NCI-H226 (cell line): Measurements from ENCODE around the gene UTS2B.
"Not testable (repeated sequence)": the region's sequence is repeated elsewhere in the genome, so short reads cannot be mapped to it uniquely, and the experiment has no call there.

Experiments used
- DNase-seq: peaks from one replicate; pipeline ENCODE4 v3.0.0-alpha.2; 2015

UTS2B gene

DNA sequence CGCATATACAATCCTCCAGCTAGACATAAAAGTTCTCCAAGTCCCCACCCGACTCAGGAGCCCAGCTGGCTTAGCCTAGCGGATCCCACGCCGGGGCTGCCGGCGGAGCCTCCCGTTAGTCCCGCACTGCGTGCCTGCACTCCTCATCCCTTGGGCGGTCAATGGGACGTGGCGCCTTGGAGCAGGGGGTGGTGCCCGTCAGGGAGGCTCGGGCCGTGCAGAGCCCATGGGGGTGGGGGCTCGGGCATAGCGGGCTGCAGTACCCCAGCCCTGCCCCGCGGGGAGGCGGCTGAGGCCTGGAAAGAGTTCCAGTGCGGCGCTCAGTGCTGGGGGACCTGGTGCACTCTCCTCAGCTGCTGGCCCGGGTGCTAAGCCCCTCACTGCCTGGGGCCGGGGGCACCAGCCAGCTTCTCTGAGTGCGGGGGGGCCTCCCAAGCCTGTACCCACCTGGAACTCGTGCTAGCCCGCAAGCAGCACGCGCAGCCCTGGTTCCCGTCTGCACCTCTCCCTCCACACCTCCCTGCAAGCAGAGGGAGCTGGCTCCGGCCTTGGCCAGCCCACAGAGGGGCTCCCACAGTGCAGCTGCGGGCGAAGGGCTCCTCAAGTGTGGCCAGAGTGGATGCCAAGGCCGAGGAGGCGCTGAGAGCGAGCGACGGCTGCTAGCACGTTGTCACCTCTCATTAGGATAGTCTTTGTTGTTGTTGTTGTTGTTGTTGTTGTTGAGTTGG lies 13.3 kb downstream of the UTS2B start:
- no peak for DNase-seq

DNA sequence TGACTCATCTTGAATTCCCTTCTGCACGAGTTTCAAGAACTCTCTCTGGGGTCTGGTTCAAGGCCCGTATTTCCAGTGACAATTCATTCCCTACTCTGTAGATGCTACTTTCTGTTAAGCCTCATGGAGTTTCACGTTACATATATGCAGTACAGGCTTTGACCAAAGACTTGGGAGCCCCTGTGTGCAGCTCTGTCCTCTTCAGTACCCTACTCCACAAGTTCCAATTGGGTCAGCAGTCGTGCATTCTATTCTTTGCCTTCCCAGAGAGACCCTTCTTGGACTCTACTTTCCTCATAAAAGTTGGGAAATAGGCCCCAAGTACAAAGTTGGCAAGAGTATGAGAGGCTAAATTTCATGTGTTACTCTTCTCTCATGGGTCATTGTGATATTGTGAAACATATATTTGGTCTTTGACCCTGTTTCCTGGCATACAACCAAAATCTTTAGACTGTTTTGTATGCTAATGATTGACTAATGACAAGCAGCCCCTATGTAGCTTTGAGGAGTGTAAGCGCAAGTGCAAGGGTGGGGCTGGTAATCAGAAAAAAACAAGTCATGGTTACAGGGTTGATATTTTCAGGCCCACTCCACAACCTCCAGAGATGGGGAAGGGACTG lies 16.1 kb downstream of the UTS2B start:
- DNase-seq, result no peak

DNA sequence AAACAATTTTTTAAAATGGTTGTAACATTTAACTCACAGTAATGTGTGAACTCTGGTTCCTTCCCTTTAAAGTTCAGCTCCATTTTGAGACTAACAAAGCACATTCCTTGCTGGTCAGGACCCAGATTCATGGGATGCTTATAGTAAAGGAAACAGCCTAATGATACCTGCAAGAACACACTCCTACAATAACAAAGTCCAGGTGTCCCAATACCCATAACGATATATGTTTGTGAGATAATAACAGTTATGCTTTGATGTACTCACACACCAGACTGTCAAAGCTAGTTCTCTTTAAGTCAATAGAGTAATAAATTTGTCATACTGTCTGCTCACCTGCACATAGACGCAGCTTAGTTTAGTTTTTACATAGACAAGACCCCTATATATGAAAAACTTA lies 17.0 kb downstream of the UTS2B start:
- no peak for DNase-seq

DNA sequence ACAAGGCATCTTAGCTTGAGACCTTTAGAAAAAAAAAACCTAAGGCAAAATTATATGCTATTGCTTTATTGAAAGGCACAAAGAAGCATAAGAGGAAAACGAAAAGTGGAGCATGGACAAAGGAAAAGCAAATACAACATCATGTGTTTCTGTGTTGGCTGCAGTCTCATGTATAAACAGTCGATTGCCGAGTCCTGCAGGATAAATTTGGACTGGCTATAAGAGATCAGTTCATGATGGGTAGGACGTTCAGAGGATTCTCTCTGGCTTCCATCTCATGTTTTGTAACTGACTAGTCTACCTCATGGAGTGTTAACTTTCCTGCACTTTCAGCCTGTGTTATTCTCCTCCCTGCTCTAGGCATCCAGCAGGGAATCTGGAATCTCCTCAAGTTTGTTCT lies 23.0 kb downstream of the UTS2B start:
- DNase-seq, result no peak

DNA sequence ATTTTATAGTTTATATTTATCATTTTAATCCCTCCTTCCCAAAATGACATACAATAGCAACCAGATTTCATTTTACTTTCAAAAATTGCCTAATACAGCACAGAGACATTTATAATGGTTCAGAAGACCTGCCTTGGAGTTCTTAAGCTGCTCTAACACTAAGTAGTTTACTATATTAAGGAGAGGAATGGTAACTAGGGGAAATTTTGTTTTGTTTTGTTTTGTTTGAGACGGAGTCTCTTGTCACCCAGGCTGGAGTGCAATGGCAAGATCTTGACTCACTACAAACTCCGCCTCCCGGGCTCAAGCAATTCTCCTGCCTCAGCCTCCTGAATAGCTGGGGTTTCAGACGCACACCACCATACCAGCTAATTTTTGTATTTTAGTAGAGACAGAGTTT lies 23.9 kb downstream of the UTS2B start:
- no peak for DNase-seq

DNA sequence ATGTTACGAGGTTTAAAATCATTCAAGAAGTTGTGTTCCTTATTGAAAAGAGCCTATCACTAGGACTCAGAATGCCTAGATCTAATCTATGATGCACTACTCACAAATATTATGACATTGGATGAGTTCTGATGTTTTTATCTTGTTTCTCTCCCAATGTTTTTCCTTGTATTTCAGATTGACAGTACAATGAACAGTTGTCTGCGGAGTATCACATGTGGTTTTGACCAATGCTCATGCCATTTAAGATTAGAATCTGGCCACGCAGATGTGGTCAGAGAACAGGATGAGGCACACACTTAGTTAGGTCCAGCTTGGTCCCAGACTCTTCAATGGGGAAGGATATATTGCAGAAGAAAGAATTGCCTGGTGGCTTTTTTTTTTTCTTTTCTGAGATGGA lies 26.7 kb downstream of the UTS2B start:
- DNase-seq, result no peak

DNA sequence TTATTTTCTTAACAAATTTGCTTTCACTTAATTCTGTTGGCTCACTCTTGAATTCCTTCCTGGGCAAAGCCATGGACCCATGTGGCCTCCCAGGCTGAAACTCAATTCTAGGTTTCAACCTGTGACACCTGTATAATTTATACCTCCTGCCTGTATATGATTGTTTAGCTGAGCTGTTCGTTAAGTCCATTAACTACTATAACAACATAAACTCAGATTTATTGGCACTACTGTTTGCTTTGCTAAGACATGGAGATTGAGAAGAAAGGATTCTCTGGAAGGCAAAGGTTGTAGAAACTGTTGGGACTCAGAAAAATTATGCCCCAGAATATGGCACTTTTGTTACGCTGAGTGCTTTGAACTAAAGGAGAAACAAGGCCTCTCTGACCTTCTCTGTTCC lies 27.9 kb downstream of the UTS2B start:
- no peak for DNase-seq

DNA sequence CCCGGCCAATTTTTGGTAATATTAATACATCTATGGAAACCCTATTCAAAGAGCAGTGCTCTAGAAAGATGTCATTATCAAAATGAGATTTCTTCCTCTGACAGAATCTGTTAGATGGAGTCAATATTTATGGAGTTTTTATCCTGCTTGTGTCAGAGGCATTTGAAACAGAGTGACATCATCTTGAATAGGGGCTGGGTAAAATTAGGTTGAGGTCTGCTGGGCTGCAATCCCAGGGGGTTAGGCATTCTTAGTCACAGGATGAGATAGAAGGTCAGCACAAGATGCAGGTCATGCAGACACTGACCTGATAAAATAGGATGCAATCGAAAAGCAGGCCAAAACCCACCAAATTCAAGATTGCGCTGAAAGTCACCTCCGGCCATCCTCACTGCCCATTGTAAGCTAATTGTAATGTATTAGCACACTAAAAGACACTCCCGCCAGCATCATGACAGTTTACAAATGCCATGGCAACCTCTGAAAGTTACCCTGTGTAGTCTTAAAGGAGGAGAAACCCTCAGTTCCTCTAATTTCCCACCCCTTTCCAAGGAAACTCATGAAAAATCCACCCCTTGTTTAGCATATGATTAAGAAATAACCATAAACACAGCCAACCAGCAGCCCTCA lies 28.4 kb downstream of the UTS2B start:
- DNase-seq, result no peak

DNA sequence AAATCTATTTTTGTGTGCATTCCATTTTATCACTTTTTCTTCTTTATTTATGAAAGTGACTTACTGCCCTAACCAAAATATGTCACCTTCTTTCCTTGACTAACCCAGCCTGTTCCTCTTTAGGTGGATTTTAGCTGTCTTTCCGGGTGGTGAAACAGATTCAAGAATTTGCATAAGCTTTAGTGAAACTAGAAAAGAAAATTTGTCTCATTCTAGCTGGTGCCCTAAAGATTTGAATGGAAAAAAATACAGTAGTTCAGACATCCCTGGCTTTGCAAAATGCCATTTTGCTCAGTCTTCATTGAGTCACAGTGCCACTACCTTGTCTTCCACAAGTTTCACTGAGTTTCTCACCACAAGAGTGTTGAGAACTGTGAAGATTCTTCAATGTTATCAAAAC lies 29.3 kb downstream of the UTS2B start:
- no peak for DNase-seq

DNA sequence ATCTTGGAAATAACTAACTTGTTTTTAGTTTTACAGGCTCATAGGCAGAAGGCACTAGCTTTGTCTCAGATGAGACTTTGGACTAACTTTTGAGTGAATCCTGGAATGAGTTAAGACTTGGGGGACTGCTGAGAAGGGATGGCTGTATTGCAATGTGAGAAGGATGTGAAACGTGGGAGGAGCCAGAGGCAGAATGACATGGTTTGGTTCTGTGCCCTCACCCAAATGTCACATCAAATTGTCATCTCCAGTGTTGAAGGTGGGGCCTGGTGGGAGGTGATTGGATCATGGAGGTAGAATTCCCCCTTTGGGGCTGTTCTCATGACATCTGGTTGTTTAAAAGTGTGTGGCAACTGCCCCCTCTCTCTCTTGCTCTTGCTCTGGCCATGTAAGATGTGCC lies 29.9 kb downstream of the UTS2B start:
- no peak for DNase-seq

DNA sequence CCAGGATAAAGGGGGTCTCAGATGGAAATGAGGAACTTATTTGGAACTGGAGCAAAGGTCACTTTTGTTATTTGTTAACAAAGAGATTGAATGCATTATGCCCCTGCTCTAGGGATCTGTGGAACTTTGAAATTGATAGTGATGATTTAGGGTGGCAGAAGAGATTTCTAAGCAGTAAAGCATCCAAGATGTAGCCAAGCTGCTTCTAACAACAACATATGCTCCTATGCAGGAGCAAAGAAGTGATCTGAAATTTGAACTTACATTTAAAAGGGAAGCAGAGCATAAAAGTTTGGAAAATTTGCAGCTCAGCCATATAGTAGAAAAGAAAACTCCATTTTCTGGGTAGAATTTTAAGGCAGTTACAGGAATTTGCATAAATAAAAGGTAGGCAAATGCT lies 31.5 kb downstream of the UTS2B start:
- no peak for DNase-seq

DNA sequence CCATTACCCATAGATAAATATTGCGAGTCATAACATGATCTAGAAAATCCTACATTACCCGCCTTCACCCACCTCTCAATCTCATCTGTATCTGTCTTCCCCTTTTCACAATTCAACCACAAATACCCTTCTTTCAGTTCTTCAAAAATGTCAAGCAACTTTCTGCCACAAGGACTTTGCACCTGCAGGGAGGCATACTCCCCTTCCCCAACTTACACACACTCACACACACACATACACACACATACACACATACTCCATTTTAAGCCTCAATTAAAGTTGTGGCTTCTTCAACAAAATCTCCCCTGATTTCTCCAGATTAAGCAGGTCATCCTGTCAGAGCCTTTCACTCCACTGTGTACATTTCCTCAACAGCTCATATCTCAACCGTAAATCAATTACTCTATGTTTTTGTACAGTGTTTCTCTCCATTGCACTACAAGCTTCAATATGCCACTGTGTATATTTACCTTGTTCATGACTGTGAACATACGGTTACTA lies 34.2 kb downstream of the UTS2B start:
- no peak for DNase-seq

DNA sequence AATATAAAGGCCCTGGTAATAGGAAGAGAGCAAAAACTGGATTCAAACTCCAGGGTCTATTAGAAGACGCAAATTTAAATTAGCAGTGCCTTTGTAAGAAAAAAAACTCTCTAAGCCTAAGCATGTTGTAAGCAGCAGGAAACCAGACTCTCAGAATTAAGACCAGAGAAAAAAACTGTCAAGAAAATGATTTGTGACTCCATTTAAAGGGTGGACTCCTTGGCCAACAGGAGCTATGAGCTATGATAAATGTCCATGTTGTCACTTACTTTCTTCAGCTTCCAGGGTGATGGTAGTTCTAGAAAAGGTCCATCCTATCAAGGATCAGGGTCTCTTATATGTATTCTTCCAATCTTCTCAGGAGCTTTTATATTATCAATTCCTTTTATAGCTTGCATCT lies 36.0 kb downstream of the UTS2B start:
- no peak for DNase-seq

DNA sequence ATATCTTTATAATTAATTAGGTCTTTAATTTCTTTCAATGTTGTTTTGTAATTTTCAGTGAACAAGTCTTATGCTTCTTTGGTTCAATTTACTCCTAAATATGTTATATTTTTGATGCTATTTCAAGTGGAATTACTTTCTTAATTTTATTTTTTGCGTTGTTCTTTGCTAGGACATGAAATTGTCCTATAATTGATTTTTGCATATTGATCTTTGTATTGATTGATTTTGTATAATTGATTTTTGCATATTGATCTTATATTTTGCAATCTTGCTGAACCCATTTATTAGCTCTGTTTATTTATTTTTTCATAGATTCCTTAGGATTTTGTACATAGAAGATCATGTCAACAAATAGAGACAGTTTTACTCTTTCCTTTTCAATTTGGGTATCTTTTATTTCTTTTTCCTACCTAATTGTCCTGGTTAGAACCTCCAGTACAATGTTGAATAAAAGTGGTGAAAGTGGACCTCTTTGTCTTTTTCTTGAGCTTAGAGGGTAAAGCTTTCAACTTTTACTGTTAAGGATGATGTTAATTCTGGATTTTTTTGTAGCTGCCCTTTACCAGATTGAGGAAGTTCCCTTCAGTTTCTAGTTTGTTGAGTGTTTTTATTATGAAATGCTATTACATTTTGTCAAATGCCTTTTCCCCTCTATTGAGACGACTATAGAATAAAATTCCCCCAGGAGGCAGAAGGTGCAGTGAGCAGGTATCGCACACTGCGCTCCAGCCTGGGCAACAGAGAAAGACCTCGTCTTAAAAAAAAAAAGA lies 37.9 kb downstream of the UTS2B start:
- no peak for DNase-seq

DNA sequence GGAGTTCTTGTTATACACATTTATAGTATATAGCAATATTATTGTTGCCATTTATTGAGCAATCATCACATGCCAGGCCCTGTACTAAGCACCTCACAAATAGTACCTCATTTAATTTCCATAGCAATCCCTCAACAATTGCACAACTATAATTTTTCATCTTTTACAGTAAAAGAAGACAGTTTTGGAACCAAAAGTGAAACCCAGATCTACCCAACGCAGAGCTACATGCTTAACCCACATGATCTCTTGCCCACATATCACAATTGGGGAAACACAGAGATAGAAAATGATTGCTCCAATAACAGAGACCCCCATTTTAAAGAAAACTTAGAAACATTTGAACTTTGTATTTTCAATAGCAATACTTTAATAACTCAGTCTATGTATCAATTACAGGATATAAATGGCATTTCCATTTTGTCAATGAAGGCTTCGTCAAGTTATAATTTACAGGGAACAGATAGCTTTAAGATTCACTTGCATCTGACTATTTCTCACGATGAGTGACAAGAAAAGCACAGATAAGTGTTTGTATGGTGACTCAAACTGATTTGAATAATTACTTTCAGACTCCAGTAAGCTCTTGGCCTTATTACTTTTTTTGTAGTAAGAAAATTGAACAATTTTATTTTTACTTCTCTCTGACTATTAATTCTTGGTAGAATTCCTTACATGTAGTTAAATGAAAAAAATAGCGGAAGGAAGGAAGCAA lies 39.9 kb downstream of the UTS2B start:
- no peak for DNase-seq

DNA sequence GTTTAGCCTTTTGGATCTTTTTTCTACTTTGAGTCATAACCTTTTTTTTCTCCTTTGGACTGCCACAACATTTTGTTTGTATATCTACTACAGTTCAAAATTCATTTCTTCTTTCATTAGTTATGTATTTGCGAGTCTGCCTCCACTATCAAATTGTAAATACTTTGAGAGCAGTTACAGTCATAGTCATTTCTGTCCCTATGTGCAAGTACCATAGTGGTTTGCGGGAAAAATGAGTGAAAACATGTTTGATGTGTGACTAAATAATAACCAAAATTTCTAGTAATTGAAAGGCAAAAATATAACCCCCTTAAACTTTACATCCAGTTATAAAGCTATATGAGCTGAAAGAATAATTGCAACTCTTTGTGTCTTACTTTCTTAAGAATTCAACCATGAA lies 46.9 kb downstream of the UTS2B start:
- DNase-seq, result no peak

DNA sequence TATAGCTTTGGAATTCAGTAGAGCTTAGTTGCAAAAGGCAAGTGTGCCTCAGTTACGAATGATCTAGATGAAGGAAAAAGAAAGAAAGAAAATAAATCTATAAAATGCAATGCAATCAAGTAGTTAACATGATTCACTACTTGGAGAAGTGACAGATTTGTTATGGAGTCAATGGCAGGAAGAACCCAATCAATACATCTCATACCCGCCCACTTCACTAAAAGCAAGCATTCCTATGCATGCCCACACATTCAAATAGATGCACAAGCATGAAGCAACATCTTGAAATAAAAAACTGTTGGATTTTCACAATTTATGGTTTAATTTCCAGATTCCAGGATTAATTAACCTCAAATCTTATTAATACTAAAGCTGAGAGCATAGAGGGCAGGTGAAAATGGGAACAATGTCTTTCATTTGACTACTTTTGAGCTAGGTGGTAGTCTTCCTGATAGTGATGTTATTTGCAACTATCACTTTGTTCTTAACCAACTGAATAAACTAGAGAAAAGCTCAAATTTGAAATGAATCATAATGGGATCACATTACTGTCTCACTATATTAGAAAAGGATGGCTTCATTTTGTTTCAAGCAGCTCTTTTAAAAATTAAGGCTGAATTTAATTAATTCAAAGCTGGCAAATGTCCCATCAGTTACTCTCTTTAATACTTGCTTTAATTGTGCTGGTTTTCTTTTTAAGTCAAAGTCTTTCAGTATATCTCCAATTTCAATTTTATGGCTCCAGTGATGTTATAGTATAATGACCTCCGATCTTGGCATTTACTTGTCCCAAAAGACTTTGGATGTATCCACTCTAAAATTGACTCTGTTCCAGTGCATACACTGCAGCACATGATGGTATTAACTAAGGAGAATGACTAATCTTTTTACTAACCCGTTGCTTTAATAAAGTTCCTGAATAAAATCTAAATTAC lies 47.8 kb downstream of the UTS2B start:
- no peak for DNase-seq

DNA sequence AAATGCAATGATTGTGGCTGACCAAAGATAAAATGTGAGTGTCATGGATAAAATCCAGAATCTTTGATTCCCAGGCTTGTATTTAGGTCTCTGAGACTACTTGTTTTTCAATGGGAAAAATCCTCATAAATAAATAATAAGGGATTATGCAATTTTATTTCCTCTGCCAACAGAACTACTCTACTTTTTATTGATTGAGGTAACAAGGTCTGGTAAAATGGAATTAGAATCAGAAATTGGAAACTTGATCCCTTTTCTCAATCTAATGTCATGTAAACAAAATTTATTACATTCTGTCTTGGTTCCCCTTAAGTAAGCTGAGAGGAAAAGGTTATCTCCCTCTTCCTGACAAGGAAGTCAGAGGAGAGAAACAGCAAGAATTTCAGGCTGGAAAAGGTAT lies 49.4 kb downstream of the UTS2B start:
- no peak for DNase-seq

DNA sequence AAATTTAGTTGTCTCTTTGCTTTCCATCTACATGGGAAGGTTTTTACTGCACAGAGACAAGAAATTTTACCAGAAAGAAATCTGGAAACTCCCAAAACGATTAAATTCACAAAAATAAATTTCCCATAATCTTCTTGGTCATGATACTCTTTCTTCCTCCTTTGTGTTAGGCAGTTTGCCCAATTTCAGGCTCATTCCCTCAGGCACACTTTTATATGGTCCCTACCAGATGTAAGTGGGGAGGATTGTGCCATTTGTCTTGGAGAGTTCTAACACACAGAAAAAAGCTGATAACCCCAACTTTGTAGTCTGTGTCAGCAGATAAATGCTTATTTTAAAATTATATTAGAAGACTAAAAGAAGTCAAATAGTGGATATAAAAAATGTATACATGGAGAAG lies 50.2 kb downstream of the UTS2B start:
- DNase-seq, result no peak

DNA sequence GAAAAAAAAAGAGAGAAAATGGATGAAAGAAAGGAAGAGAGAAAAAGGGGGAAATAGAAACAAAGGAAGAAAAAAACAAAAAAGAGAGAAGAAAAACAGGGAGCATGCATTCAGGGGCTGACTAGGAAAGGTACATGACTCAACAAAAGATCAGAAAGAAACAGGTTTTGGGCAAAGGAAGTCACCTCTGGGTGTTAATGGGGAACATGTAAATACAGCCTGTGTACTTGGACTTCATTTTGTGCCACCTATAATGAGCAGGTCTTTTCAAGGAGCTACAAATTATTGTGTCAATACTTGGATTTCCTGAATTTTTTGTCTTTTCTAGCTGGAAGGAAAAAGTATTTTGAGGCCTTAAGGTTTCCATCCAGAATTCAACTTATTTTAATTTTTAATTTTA lies 54.6 kb downstream of the UTS2B start:
- DNase-seq, result no peak

DNA sequence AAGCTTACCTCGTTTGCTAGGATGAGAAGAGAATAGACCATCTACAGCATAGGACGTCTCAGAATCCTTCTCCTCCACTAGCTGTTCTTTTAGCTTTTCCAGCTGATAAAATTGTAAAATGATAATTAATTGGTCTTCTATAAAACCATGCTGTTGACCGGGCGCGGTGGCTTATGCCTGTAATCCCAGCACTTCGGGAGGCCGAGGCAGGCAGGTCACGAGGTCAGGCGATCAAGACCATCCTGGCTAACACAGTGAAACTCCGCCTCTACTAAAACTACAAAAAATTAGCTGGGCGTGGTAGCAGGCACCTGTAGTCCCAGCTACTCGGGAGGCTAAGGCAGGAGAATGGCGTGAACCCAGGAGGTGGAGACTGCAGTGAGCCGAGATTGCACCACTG lies 55.1 kb downstream of the UTS2B start:
- not testable (repeated sequence) for DNase-seq
